Activated naive CD8-positive, alpha-beta T cell treated with anti-CD3 and anti-CD28 coated beads for 36 hours (primary cell): ENCODE data around the gene ST3GAL3. TPM values are rescaled to one million over a fixed set of nuclear protein-coding genes. Genes with fewer than 3 reads are reported as not detected.

Experiments
- DNase-seq: peaks from one replicate; pipeline ENCODE4 v3.0.0; 2021
- H3K27ac Mint-ChIP-seq: one replicate; pipeline ENCODE4 v1.8.0; 2022; ENCODE audit warnings: mild to moderate bottlenecking, moderate library complexity, mixed read lengths
- H3K27me3 Mint-ChIP-seq: one replicate; pipeline ENCODE4 v1.8.0; 2022; ENCODE audit warnings: mild to moderate bottlenecking, mixed read lengths
- H3K36me3 Mint-ChIP-seq: one replicate; pipeline ENCODE4 v1.8.0; 2021; ENCODE audit warnings: mild to moderate bottlenecking, mixed read lengths
- H3K4me1 Mint-ChIP-seq: one replicate; pipeline ENCODE4 v1.8.0; 2021; ENCODE audit warnings: mixed read lengths
- H3K4me3 Mint-ChIP-seq: one replicate; pipeline ENCODE4 v1.8.0; 2022; ENCODE audit warnings: mild to moderate bottlenecking, moderate library complexity, mixed read lengths
- H3K9me3 Mint-ChIP-seq: one replicate; pipeline ENCODE4 v1.8.0; 2022; ENCODE audit warnings: mixed read lengths
- total RNA-seq, 2 experiments: library from RNA; stranded (reverse); gene quantifications; one replicate each; pipeline ENCODE4 v1.2.3, GENCODE V29; 2021

ST3GAL3 gene
- total RNA-seq, 2 experiments from 2014 or later = 9.7 to 11.1 TPM

- Mint-ChIP-seq H3K4me1 (no peaks in the 10 kb centered on the region), H3K4me3 (no peak overlapping the region), H3K27ac (no peak overlapping the region), H3K36me3 (no peaks in the 10 kb centered on the region), H3K9me3 (no peaks in the 10 kb centered on the region), H3K27me3 (no peaks in the 10 kb centered on the region)
- DNase-seq = no peak
Observed at GRCh38 chr1:43913666-43914360, 206.5 kb downstream of the ST3GAL3 start.

GRCh38 chr1:43914576-43915525 lies 207.5 kb downstream of the ST3GAL3 start:
- no peak overlapping the region for H3K27ac Mint-ChIP-seq
- H3K9me3 Mint-ChIP-seq = no peaks in the 10 kb centered on the region
- no peak overlapping the region for H3K4me3 Mint-ChIP-seq
- DNase-seq = no peak
- no peaks in the 10 kb centered on the region for H3K4me1 Mint-ChIP-seq
- H3K36me3 Mint-ChIP-seq = no peaks in the 10 kb centered on the region
- no peaks in the 10 kb centered on the region for H3K27me3 Mint-ChIP-seq

GRCh38 chr1:43919906-43920305 lies 212.6 kb downstream of the ST3GAL3 start:
- no peak overlapping the region for H3K27ac Mint-ChIP-seq
- no peaks in the 10 kb centered on the region for H3K9me3 Mint-ChIP-seq
- H3K4me3 Mint-ChIP-seq = no peak overlapping the region
- no peak for DNase-seq
- H3K4me1 Mint-ChIP-seq = peaks cover 3% of the 10 kb centered on the region
- H3K36me3 Mint-ChIP-seq = no peaks in the 10 kb centered on the region
- no peaks in the 10 kb centered on the region for H3K27me3 Mint-ChIP-seq

- Mint-ChIP-seq H3K27ac (no peak overlapping the region), H3K4me3 (no peak overlapping the region), H3K27me3 (no peaks in the 10 kb centered on the region), H3K4me1 (peaks cover 3% of the 10 kb centered on the region), H3K9me3 (no peaks in the 10 kb centered on the region), H3K36me3 (no peaks in the 10 kb centered on the region)
- no peak for DNase-seq
Observed at GRCh38 chr1:43921022-43921421, 213.7 kb downstream of the ST3GAL3 start.

DNA sequence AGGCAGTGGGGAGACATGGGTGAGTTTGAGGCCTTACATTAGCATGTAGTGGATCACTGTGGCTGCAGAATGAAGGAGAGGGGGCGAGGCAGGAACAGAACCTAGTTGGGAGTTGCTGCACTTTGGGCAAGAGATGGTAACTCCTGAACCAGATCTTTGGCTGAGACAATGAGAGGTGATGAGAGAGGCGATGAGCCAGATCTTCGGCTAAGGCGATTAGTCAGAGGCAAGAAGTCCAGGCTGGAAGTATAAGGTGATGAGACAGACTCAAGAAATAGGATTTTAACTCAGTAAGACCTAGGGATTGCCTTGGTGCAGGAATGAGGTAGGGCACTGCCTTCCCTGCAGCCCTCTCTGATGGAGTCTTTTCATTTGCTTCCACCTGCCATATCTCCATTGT lies 217.2 kb downstream of the ST3GAL3 start:
- no peak overlapping the region for H3K27ac Mint-ChIP-seq
- no peaks in the 10 kb centered on the region for H3K36me3 Mint-ChIP-seq
- DNase-seq = no peak
- no peak overlapping the region for H3K4me3 Mint-ChIP-seq
- H3K9me3 Mint-ChIP-seq = no peaks in the 10 kb centered on the region
- H3K4me1 Mint-ChIP-seq = peaks cover 4% of the 10 kb centered on the region
- H3K27me3 Mint-ChIP-seq = no peaks in the 10 kb centered on the region

GRCh38 chr1:43925846-43926245 lies 218.5 kb downstream of the ST3GAL3 start:
- H3K4me3 Mint-ChIP-seq = no peak overlapping the region
- no peaks in the 10 kb centered on the region for H3K36me3 Mint-ChIP-seq
- no peaks in the 10 kb centered on the region for H3K27me3 Mint-ChIP-seq
- no peak overlapping the region for H3K27ac Mint-ChIP-seq
- H3K9me3 Mint-ChIP-seq = no peaks in the 10 kb centered on the region
- DNase-seq = no peak
- H3K4me1 Mint-ChIP-seq = peaks cover 5% of the 10 kb centered on the region

GRCh38 chr1:43930168-43930948 lies 223.0 kb downstream of the ST3GAL3 start:
- H3K4me3 Mint-ChIP-seq = no peak overlapping the region
- no peak for DNase-seq
- H3K36me3 Mint-ChIP-seq = no peaks in the 10 kb centered on the region
- no peak overlapping the region for H3K27ac Mint-ChIP-seq
- peaks cover 28% of the 10 kb centered on the region for H3K27me3 Mint-ChIP-seq
- no peaks in the 10 kb centered on the region for H3K9me3 Mint-ChIP-seq
- H3K4me1 Mint-ChIP-seq = peaks cover 17% of the 10 kb centered on the region

DNA sequence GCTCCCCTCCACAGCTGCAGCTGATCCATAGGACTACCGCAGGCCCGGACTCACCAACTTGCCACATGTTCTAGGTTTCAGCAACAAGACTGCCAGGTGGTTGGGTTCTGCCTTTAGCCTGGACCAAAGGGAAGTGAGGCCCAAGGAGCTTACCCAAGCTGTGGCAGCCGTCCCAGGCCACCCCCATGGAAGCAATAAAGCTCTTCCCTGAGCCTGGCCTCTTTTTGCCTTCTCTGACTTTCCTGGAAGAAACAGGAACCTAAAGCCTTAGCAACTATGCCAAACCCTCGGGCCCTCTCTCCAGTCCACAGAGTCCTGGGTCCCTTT lies 223.6 kb downstream of the ST3GAL3 start:
- no peak for DNase-seq
- peaks cover 33% of the 10 kb centered on the region for H3K27me3 Mint-ChIP-seq
- peaks cover 20% of the 10 kb centered on the region for H3K4me1 Mint-ChIP-seq
- no peak overlapping the region for H3K4me3 Mint-ChIP-seq
- no peak overlapping the region for H3K27ac Mint-ChIP-seq
- H3K36me3 Mint-ChIP-seq = no peaks in the 10 kb centered on the region
- no peaks in the 10 kb centered on the region for H3K9me3 Mint-ChIP-seq

GRCh38 chr1:43931711-43932660 lies 224.7 kb downstream of the ST3GAL3 start:
- Mint-ChIP-seq H3K27ac (no peak overlapping the region), H3K27me3 (peaks cover 35% of the 10 kb centered on the region), H3K4me1 (peaks cover 20% of the 10 kb centered on the region), H3K36me3 (no peaks in the 10 kb centered on the region), H3K9me3 (no peaks in the 10 kb centered on the region), H3K4me3 (no peak overlapping the region)
- DNase-seq = no peak

DNA sequence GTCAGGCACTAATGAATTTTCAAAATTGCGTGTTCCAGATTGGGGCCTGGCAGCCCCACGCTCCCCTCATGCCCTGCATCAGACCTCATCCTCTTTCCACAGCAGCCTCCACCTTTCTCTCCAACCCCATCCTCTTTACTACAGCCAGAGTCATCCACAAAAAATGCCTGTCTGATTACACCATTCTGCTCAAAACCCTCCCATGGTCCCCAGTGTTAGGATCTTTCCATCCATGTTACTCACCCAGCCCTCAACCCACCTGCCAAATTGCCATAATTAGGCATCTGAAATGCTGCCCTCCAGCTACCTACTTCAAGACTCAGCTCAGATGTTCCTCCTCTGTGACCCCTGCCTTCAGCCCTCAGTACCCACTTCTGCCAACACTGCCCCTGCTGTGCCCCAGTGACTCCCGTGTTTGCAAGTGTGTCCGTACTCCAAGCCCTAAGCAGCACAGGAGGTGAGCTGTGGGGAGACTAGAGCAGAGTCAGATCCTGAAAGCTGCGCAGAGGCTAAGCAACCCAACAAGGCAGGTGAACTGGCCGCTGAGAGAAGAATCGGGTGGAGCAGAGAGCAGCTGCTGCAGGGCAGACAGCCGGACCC lies 225.6 kb downstream of the ST3GAL3 start:
- H3K27me3 Mint-ChIP-seq = peaks cover 35% of the 10 kb centered on the region
- H3K36me3 Mint-ChIP-seq = no peaks in the 10 kb centered on the region
- no peaks in the 10 kb centered on the region for H3K9me3 Mint-ChIP-seq
- no peak for DNase-seq
- no peak overlapping the region for H3K27ac Mint-ChIP-seq
- peaks cover 20% of the 10 kb centered on the region for H3K4me1 Mint-ChIP-seq
- H3K4me3 Mint-ChIP-seq = no peak overlapping the region

DNA sequence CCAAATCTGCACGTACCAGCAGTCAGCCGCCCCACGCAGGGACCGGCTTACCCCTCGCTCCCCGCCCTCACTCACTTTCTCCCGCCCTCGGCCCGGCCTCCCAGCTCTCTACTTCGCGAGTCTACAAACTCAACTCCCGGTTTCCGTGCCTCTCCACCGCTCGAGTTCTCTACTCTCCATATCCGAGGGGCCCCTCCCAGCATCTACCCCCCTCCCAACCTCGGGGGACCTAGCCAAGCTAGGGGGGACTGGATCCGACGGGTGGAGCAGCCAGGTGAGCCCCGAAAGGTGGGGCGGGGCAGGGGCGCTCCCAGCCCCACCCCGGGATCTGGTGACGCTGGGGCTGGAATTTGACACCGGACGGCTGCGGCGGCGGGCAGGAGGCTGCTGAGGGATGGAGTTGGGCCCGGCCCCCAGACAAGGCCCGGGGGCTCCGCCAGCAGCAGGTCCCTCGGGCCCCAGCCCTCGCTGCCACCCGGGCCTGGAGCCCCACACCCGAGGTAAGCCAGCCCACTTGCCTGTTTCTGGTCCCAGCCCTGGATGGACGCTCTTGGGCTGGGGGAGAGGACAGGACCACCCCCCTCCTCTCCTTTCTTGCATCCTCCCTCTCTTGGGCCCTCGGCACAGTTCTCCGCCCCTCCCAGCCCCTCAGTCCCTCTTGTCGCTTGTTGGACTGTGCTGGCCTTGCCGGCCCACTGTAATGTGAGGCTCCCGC lies 226.2 kb downstream of the ST3GAL3 start, which contains the start of gene ARTN:
ARTN (plus strand) TSS at position 416 of the 715 bp plus-strand sequence. CDS start 1,856 bp downstream, outside the sequence.
- Mint-ChIP-seq H3K4me3 (no peak within 1 kb of the TSS), H3K4me1 (peaks cover 20% of the 10 kb centered on the region), H3K9me3 (no peaks in the 10 kb centered on the region), H3K36me3 (no peaks in the 10 kb centered on the region), H3K27ac (no peak within 1 kb of the TSS), H3K27me3 (peaks cover 35% of the 10 kb centered on the region)
- DNase-seq = no peak

- Mint-ChIP-seq H3K36me3 (no peaks in the 10 kb centered on the region), H3K27me3 (peaks cover 35% of the 10 kb centered on the region), H3K27ac (no peak overlapping the region), H3K4me1 (peaks cover 20% of the 10 kb centered on the region), H3K4me3 (no peak overlapping the region), H3K9me3 (no peaks in the 10 kb centered on the region)
- peak; percentile 60 for DNase-seq
Observed at GRCh38 chr1:43934101-43934985, 227.0 kb downstream of the ST3GAL3 start.

DNA sequence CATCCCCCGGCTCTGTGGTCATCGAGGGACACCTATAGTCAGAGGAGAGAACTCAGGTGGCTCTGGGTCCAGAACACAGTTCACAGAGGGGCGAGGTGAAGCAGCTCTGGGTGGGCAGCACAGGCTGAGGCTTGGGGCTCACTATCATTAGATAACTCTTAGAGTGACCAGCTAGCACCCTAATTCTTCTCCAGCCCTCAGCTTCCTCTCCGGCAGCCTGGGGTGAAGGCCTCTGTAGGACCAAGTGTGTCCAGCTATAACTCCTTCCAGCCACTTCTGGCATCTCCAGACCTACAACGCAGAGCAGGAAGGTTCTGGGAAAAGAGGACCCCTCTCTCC lies 227.6 kb downstream of the ST3GAL3 start:
- Mint-ChIP-seq H3K27me3 (peaks cover 35% of the 10 kb centered on the region), H3K9me3 (no peaks in the 10 kb centered on the region), H3K4me1 (peaks cover 15% of the 10 kb centered on the region), H3K4me3 (no peak overlapping the region), H3K36me3 (peaks cover 2% of the 10 kb centered on the region), H3K27ac (no peak overlapping the region)
- no peak for DNase-seq
